Measurements from ENCODE around the gene EPB41L4A.

EPB41L4A gene

DNA sequence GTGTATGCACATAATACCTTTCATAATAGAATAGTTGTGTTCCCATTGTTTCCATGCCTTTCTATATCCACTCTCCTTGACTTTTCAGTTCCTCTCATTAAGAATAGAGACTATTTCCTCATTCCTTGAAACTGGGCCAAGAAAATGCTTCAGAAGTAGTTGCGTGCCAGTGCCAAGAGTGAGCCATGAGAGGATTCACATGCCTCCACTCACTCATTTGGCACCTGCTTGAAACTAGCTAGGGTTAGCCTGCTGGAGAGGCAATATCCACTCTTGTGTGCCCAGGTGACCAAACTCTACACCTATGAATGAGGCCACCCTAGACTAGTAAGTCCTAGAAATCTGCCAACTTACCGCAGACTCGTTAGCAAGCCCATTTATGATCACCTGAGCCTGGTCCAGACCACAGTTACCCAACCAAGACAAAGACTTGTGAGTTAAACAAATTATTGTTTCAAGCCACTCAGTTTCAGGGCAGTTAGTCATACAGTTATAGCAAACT lies 276.3 kb downstream of the EPB41L4A start:
- Histone ChIP-seq H3K36me3 (ENCODE audit: control insufficient read depth, insufficient read depth, low read length) (no peaks in the 10 kb centered on the region), H2AFZ (no peak overlapping the region), H3K9ac (no peak overlapping the region), H3K4me3 (ENCODE audit: low read depth, low read length) (no peak overlapping the region), H3K79me2 (no peaks in the 10 kb centered on the region), H3K27me3 (ENCODE audit: control insufficient read depth, insufficient read depth, low read length) (no peaks in the 10 kb centered on the region), H3K4me1 (no peaks in the 10 kb centered on the region), H3K9me3 (ENCODE audit: control insufficient read depth, low read length) (no peaks in the 10 kb centered on the region), H3K27ac (no peak overlapping the region), H3K4me2 (ENCODE audit: low read length) (no peak overlapping the region)
- TF ChIP-seq, protein P1, sequence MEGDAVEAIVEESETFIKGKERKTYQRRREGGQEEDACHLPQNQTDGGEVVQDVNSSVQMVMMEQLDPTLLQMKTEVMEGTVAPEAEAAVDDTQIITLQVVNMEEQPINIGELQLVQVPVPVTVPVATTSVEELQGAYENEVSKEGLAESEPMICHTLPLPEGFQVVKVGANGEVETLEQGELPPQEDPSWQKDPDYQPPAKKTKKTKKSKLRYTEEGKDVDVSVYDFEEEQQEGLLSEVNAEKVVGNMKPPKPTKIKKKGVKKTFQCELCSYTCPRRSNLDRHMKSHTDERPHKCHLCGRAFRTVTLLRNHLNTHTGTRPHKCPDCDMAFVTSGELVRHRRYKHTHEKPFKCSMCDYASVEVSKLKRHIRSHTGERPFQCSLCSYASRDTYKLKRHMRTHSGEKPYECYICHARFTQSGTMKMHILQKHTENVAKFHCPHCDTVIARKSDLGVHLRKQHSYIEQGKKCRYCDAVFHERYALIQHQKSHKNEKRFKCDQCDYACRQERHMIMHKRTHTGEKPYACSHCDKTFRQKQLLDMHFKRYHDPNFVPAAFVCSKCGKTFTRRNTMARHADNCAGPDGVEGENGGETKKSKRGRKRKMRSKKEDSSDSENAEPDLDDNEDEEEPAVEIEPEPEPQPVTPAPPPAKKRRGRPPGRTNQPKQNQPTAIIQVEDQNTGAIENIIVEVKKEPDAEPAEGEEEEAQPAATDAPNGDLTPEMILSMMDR (IDR thresholded peaks at IDR 0.05): no peak

DNA sequence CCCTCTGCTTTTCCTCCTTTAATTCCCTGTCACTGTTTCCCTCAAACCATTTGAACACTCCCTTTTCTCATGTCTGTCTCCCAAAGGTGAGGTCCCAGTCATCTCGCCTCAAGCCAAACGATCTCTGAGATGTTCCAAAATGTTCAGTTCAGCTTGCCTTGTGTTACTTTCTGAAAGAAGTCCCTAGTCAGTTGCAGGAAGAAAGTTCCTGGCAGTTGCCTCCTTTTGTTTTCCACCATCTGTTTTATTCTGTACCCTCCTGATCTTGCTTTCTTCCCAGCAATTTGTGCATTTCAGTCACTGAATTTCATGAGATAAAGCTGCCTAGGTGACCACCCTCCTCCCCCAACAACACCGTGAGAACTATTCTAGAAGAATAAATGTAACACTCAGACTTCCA lies 277.5 kb downstream of the EPB41L4A start:
- Histone ChIP-seq H2AFZ (no peak overlapping the region), H3K9ac (no peak overlapping the region), H3K27ac (no peak overlapping the region), H3K9me3 (ENCODE audit: control insufficient read depth, low read length) (no peaks in the 10 kb centered on the region), H3K4me2 (ENCODE audit: low read length) (no peak overlapping the region), H3K4me1 (no peaks in the 10 kb centered on the region), H3K79me2 (no peaks in the 10 kb centered on the region), H3K4me3 (ENCODE audit: low read depth, low read length) (no peak overlapping the region), H3K27me3 (ENCODE audit: control insufficient read depth, insufficient read depth, low read length) (no peaks in the 10 kb centered on the region), H3K36me3 (ENCODE audit: control insufficient read depth, insufficient read depth, low read length) (no peaks in the 10 kb centered on the region)
- TF ChIP-seq, protein P1 (IDR thresholded peaks at IDR 0.05): no peak

DNA sequence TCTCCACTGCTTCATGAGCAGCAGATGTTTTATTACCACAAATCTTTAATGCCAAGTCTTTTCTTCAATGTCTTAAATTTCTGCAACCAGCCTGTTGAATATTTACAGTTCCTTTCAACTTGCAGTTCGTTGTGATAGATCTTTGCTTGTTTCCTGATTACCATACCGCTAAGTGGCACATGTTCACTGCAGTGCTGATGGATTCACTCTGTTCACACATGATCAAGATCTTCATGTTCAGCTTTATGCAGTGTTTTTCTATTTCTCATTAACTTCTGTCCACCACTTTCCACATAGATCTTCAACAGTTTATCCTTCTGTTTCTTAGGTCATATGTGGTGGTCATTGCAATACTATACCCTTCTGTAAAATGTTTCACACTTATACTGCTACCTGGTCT lies 280.6 kb downstream of the EPB41L4A start:
- TF ChIP-seq, protein P1 (IDR thresholded peaks at IDR 0.05): no peak
- Histone ChIP-seq H3K79me2 (no peaks in the 10 kb centered on the region), H3K4me3 (ENCODE audit: low read depth, low read length) (no peak overlapping the region), H3K36me3 (ENCODE audit: control insufficient read depth, insufficient read depth, low read length) (no peaks in the 10 kb centered on the region), H2AFZ (no peak overlapping the region), H3K9ac (no peak overlapping the region), H3K4me2 (ENCODE audit: low read length) (no peak overlapping the region), H3K9me3 (ENCODE audit: control insufficient read depth, low read length) (no peaks in the 10 kb centered on the region), H3K27me3 (ENCODE audit: control insufficient read depth, insufficient read depth, low read length) (no peaks in the 10 kb centered on the region), H3K27ac (no peak overlapping the region), H3K4me1 (no peaks in the 10 kb centered on the region)

DNA sequence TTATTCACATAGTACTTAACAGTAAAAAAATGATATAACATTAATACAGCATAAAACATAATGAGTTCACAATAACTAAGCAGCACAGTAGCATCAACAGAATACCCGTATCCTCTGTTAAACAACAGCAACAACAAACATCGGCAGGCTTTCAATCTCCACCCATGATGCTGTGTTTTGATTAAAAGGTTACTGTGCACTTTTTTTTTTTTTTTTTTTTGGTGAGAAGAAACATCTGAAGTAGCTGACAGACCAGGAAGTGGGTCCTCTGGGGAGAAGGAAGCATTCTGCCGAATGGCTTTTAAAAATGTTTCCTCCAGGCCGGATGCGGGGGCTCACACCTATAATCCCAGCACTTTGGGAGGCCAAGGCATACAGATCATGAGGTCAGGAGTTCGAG lies 282.3 kb downstream of the EPB41L4A start:
- Histone ChIP-seq H3K36me3 (ENCODE audit: control insufficient read depth, insufficient read depth, low read length) (no peaks in the 10 kb centered on the region), H3K9me3 (ENCODE audit: control insufficient read depth, low read length) (no peaks in the 10 kb centered on the region), H3K27ac (no peak overlapping the region), H3K4me1 (no peaks in the 10 kb centered on the region), H3K79me2 (no peaks in the 10 kb centered on the region), H2AFZ (no peak overlapping the region), H3K4me3 (ENCODE audit: low read depth, low read length) (no peak overlapping the region), H3K27me3 (ENCODE audit: control insufficient read depth, insufficient read depth, low read length) (no peaks in the 10 kb centered on the region), H3K4me2 (ENCODE audit: low read length) (no peak overlapping the region), H3K9ac (no peak overlapping the region)
- TF ChIP-seq, protein P1 (IDR thresholded peaks at IDR 0.05): no peak

DNA sequence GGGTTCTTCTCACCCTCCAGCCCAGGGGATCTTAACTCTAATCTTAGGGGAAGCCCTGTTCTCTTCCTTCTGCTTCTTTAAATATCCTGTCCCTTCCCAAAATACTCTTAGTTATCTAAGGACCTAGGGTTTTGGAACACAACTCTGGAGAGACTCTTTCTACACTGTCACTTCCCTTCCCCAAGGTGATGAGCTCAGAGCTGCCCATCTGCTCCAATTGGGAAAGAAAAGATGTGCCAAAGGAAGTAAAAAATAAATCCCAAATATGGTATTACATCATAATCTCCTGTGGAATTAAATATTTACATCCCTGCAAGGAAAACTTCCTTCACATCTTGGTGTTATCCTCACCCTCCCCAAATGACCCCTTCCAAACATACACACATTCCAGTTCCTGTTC lies 291.2 kb downstream of the EPB41L4A start:
- no peaks in the 10 kb centered on the region for H3K4me1 ChIP-seq
- H3K36me3 ChIP-seq (ENCODE audit: control insufficient read depth, insufficient read depth, low read length): no peaks in the 10 kb centered on the region
- H3K27ac ChIP-seq: no peak overlapping the region
- no peaks in the 10 kb centered on the region for H3K27me3 ChIP-seq (ENCODE audit: control insufficient read depth, insufficient read depth, low read length)
- no peak overlapping the region for H3K4me3 ChIP-seq (ENCODE audit: low read depth, low read length)
- TF ChIP-seq, protein P1 (IDR thresholded peaks at IDR 0.05): no peak
- no peak overlapping the region for H2AFZ ChIP-seq
- H3K4me2 ChIP-seq (ENCODE audit: low read length): no peak overlapping the region
- H3K9ac ChIP-seq: no peak overlapping the region
- H3K79me2 ChIP-seq: no peaks in the 10 kb centered on the region
- H3K9me3 ChIP-seq (ENCODE audit: control insufficient read depth, low read length): no peaks in the 10 kb centered on the region

Measured in parathyroid adenoma (tissue), 2 donors.